ENCODE measurements around the gene NLRP5.
"Not testable (repeated sequence)": the region's sequence is repeated elsewhere in the genome, so short reads cannot be mapped to it uniquely, and the experiment has no call there.

The NLRP5 gene

GRCh38 chr19:55986487-55986886 is at the start of gene NLRP5:
TSS of gene NLRP5 (plus strand) at chr19:55986775.
- DNase-seq (ENCODE audit: low read depth, low spot score): no peak

- DNase-seq (ENCODE audit: low read depth, low spot score): no peak
Observed at GRCh38 chr19:55939206-55939605, 47.4 kb upstream of the NLRP5 start.

GRCh38 chr19:55940306-55940705 is 46.3 kb upstream of the NLRP5 start:
- no peak for DNase-seq (ENCODE audit: low read depth, low spot score)

- no peak for DNase-seq (ENCODE audit: low read depth, low spot score)
Observed at GRCh38 chr19:55947532-55947931, 39.0 kb upstream of the NLRP5 start, which contains the start of gene NLRP8. TSS of gene NLRP8 (plus strand) at chr19:55947832.

- DNase-seq (ENCODE audit: low read depth, low spot score): not testable (repeated sequence)
Observed at GRCh38 chr19:55950566-55950965, 36.0 kb upstream of the NLRP5 start.

GRCh38 chr19:55956431-55956830 is 30.1 kb upstream of the NLRP5 start:
- no peak for DNase-seq (ENCODE audit: low read depth, low spot score)

- no peak for DNase-seq (ENCODE audit: low read depth, low spot score)
Observed at GRCh38 chr19:55958356-55958755, 28.2 kb upstream of the NLRP5 start.

GRCh38 chr19:55959996-55960675 is 26.4 kb upstream of the NLRP5 start:
- no peak for DNase-seq (ENCODE audit: low read depth, low spot score)

GRCh38 chr19:55962186-55962585 is 24.4 kb upstream of the NLRP5 start:
- DNase-seq (ENCODE audit: low read depth, low spot score): no peak

GRCh38 chr19:55973982-55974381 is 12.6 kb upstream of the NLRP5 start:
- DNase-seq (ENCODE audit: low read depth, low spot score): no peak

GRCh38 chr19:55980415-55980814 is 6.2 kb upstream of the NLRP5 start:
- DNase-seq (ENCODE audit: low read depth, low spot score): no peak

- no peak for DNase-seq (ENCODE audit: low read depth, low spot score)
Observed at GRCh38 chr19:55985254-55985653, 1.3 kb upstream of the NLRP5 start.

- no peak for DNase-seq (ENCODE audit: low read depth, low spot score)
Observed at GRCh38 chr19:55990831-55991230, 4.3 kb downstream of the NLRP5 start.

GRCh38 chr19:55993492-55993891 is 6.9 kb downstream of the NLRP5 start:
- no peak for DNase-seq (ENCODE audit: low read depth, low spot score)

- no peak for DNase-seq (ENCODE audit: low read depth, low spot score)
Observed at GRCh38 chr19:56014765-56015164, 28.2 kb downstream of the NLRP5 start.

GRCh38 chr19:56015756-56016155 is 29.2 kb downstream of the NLRP5 start:
- no peak for DNase-seq (ENCODE audit: low read depth, low spot score)

- not testable (repeated sequence) for DNase-seq (ENCODE audit: low read depth, low spot score)
Observed at GRCh38 chr19:56019325-56019724, 32.8 kb downstream of the NLRP5 start.

GRCh38 chr19:56020355-56020975 is 33.9 kb downstream of the NLRP5 start:
- not testable (repeated sequence) for DNase-seq (ENCODE audit: low read depth, low spot score)

GRCh38 chr19:56026769-56027168 is 40.2 kb downstream of the NLRP5 start:
- no peak for DNase-seq (ENCODE audit: low read depth, low spot score)

- DNase-seq (ENCODE audit: low read depth, low spot score): no peak
Observed at GRCh38 chr19:56053596-56053995, 67.0 kb downstream of the NLRP5 start.

GRCh38 chr19:56066152-56067023 is 79.8 kb downstream of the NLRP5 start:
- peak; percentile 34 for DNase-seq (ENCODE audit: low read depth, low spot score)

- DNase-seq (ENCODE audit: low read depth, low spot score): no peak
Observed at GRCh38 chr19:56069642-56070041, 83.1 kb downstream of the NLRP5 start.

All from activated CD4-positive, CD25-positive, alpha-beta regulatory T cell treated with anti-CD3 and anti-CD28 coated beads, Interleukin-2, amount 50 U/mL, for 16 hours (primary cell).